ENCODE results near the gene LAMC3. TPM values are rescaled to one million over a fixed set of nuclear protein-coding genes. Genes with fewer than 3 reads are reported as not detected.

The LAMC3 gene
- total RNA-seq, 4 donors from 2014 or later: under 0.01 to 0.78 (median 0.50) TPM; not detected in 1

GRCh38 chr9:130984521-130984920, 24.5 kb upstream of the LAMC3 start:
- H3K27me3 ChIP-seq: peaks cover 51% of the 10 kb centered on the region
- H3K27ac ChIP-seq: no peak overlapping the region
- H3K4me3 ChIP-seq: no peak overlapping the region
- no peaks in the 10 kb centered on the region for H3K9me3 ChIP-seq
- ATAC-seq: no peak
- WGBS, 2 donors (ENCODE audit: low coverage in 1 of 2): 82 to 88% methylated on average over 2 to 5 of the region's 8 CpGs
- H3K4me1 ChIP-seq: no peaks in the 10 kb centered on the region
- H3K36me3 ChIP-seq: no peaks in the 10 kb centered on the region
- TF ChIP-seq POLR2AphosphoS5 (IDR thresholded peaks at IDR 0.05) (no peak), EP300 (IDR thresholded peaks at IDR 0.05) (no peak), CTCF (IDR thresholded peaks at IDR 0.05) (no peak), POLR2A (IDR thresholded peaks at IDR 0.05) (no peak)

GRCh38 chr9:130985029-130985428, 23.9 kb upstream of the LAMC3 start:
- TF ChIP-seq POLR2A (IDR thresholded peaks at IDR 0.05): no peak
- no peak for TF ChIP-seq POLR2AphosphoS5 (IDR thresholded peaks at IDR 0.05)
- TF ChIP-seq EP300 (IDR thresholded peaks at IDR 0.05): no peak
- no peak for TF ChIP-seq CTCF (IDR thresholded peaks at IDR 0.05)
- H3K36me3 ChIP-seq: no peaks in the 10 kb centered on the region
- 58 to 100% methylated on average over 2 to 3 of the region's 6 CpGs for WGBS, 2 donors (ENCODE audit: low coverage in 1 of 2)
- no peaks in the 10 kb centered on the region for H3K4me1 ChIP-seq
- H3K27ac ChIP-seq: no peak overlapping the region
- no peaks in the 10 kb centered on the region for H3K9me3 ChIP-seq
- no peak overlapping the region for H3K4me3 ChIP-seq
- H3K27me3 ChIP-seq: peaks cover 51% of the 10 kb centered on the region
- no peak for ATAC-seq

GRCh38 chr9:130985606-130986162, 23.3 kb upstream of the LAMC3 start:
- Histone ChIP-seq H3K27me3 (peaks cover 53% of the 10 kb centered on the region), H3K4me1 (no peaks in the 10 kb centered on the region), H3K36me3 (no peaks in the 10 kb centered on the region), H3K9me3 (no peaks in the 10 kb centered on the region), H3K27ac (no peak overlapping the region), H3K4me3 (no peak overlapping the region)
- 33% methylated on average over 1 of the region's 5 CpGs; no CpG with 5 or more reads in 1 of the 2 donors for WGBS, 2 donors (ENCODE audit: low coverage in 1 of 2)
- ATAC-seq: no peak
- TF ChIP-seq CTCF (IDR thresholded peaks at IDR 0.05): no peak
- TF ChIP-seq POLR2AphosphoS5 (IDR thresholded peaks at IDR 0.05): no peak
- TF ChIP-seq EP300 (IDR thresholded peaks at IDR 0.05): no peak
- no peak for TF ChIP-seq POLR2A (IDR thresholded peaks at IDR 0.05)

- no peaks in the 10 kb centered on the region for H3K4me1 ChIP-seq
- 53 to 75% methylated on average over 3 to 15 of the region's 24 CpGs for WGBS, 2 donors (ENCODE audit: low coverage in 1 of 2)
- no peaks in the 10 kb centered on the region for H3K36me3 ChIP-seq
- H3K27ac ChIP-seq: no peak overlapping the region
- no peak overlapping the region for H3K4me3 ChIP-seq
- ATAC-seq: no peak
- H3K27me3 ChIP-seq: peaks cover 59% of the 10 kb centered on the region
- no peak for TF ChIP-seq EP300 (IDR thresholded peaks at IDR 0.05)
- no peak for TF ChIP-seq POLR2AphosphoS5 (IDR thresholded peaks at IDR 0.05)
- no peak for TF ChIP-seq CTCF (IDR thresholded peaks at IDR 0.05)
- no peak for TF ChIP-seq POLR2A (IDR thresholded peaks at IDR 0.05)
- no peaks in the 10 kb centered on the region for H3K9me3 ChIP-seq
Observed at GRCh38 chr9:130986356-130986965, 22.5 kb upstream of the LAMC3 start.

- no peak for ATAC-seq
- peaks cover 61% of the 10 kb centered on the region for H3K27me3 ChIP-seq
- H3K27ac ChIP-seq: no peak overlapping the region
- 63% methylated on average over 3 of the region's 7 CpGs; no CpG with 5 or more reads in 1 of the 2 donors for WGBS, 2 donors (ENCODE audit: low coverage in 1 of 2)
- no peak overlapping the region for H3K4me3 ChIP-seq
- no peaks in the 10 kb centered on the region for H3K36me3 ChIP-seq
- no peaks in the 10 kb centered on the region for H3K9me3 ChIP-seq
- H3K4me1 ChIP-seq: no peaks in the 10 kb centered on the region
- TF ChIP-seq POLR2AphosphoS5 (IDR thresholded peaks at IDR 0.05): no peak
- no peak for TF ChIP-seq EP300 (IDR thresholded peaks at IDR 0.05)
- TF ChIP-seq POLR2A (IDR thresholded peaks at IDR 0.05): no peak
- no peak for TF ChIP-seq CTCF (IDR thresholded peaks at IDR 0.05)
Observed at GRCh38 chr9:130987054-130987453, 21.9 kb upstream of the LAMC3 start.
